Measurements from ENCODE around the gene DOCK2. TPM values are rescaled to one million over a fixed set of nuclear protein-coding genes. Genes with fewer than 3 reads are reported as not detected.

The DOCK2 gene
- total and polyA plus RNA-seq, 9 of the 15 experiments (the other 6 are each of a cell fraction or from before 2014, with no cell fraction given): 4.5 to 42.6 (median 20.5) TPM

DNA sequence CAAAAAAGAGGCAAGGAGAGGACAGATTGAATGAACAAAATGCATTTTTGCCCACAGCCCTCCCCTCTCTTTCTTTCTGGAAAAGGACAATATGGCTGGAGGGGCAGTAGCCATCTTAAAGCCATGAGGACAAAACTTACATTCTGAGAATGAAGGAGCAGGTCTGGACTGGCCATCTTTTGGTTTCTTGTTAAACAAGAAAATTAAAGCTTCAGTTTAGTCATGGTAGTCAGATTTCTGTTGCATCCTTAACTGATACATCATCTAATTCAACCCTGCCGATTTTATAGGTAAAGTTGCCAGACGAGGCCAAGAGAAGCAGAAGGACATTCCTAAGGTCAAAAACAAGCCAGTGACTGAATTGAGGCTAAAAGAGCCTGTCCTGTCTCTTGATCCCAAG lies 374.7 kb downstream of the DOCK2 start:
- Histone ChIP-seq H3K36me3 (ENCODE audit: control insufficient read depth, insufficient read depth, low read length) (no peaks in the 10 kb centered on the region), H3K79me2 (ENCODE audit: control insufficient read depth, insufficient read depth, low read length) (no peaks in the 10 kb centered on the region), H4K20me1 (replicated peaks; ENCODE audit: control insufficient read depth, insufficient read depth, low read length) (no peaks in the 10 kb centered on the region), H3K4me3 (no peak overlapping the region), H3K4me1 (replicated peaks in 1 of 2; ENCODE audit: control insufficient read depth in 2 of 2, insufficient read depth in 2 of 2, low read length in 2 of 2) (no peaks in the 10 kb centered on the region), H3K27ac (ENCODE audit: extremely low read depth, low read depth, low read length) (no peak overlapping the region), H3K9me1 (ENCODE audit: control insufficient read depth, insufficient read depth, low read length) (no peaks in the 10 kb centered on the region), H2AFZ (ENCODE audit: low read depth, low read length) (no peak overlapping the region), H3K4me2 (ENCODE audit: insufficient read depth, low read length) (no peak overlapping the region), H3K9me3 (replicated peaks; ENCODE audit: control insufficient read depth, insufficient read depth, low read depth, low read length) (no peaks in the 10 kb centered on the region), H3K9ac (ENCODE audit: insufficient read depth in 1 of 2, low read depth in 2 of 2, low read length in 2 of 2) (no peak overlapping the region), H3K27me3 (ENCODE audit: control insufficient read depth in 2 of 2, insufficient read depth in 2 of 2, low read length in 2 of 2) (no peaks in the 10 kb centered on the region)
- in situ Hi-C loops (cut with MboI) (no loop called here), intact Hi-C loops (cut with micrococcal nuclease) (no loop called here)
- TF ChIP-seq DEAF1 (CRISPR knock-in tag; IDR thresholded peaks at IDR 0.05): no peak
- no peak for TF ChIP-seq PHF20 (IDR thresholded peaks at IDR 0.05; ENCODE audit: partially characterized antibody)
- no peak for TF ChIP-seq MAFG (tag; conservative IDR thresholded peaks at IDR 0.05)
- TF ChIP-seq NFYB (IDR thresholded peaks at IDR 0.05; ENCODE audit: extremely low read depth, insufficient read length): no peak
- TF ChIP-seq GABPA (tag; conservative IDR thresholded peaks at IDR 0.05; ENCODE audit: low read depth): no peak
- TF ChIP-seq, protein P1, sequence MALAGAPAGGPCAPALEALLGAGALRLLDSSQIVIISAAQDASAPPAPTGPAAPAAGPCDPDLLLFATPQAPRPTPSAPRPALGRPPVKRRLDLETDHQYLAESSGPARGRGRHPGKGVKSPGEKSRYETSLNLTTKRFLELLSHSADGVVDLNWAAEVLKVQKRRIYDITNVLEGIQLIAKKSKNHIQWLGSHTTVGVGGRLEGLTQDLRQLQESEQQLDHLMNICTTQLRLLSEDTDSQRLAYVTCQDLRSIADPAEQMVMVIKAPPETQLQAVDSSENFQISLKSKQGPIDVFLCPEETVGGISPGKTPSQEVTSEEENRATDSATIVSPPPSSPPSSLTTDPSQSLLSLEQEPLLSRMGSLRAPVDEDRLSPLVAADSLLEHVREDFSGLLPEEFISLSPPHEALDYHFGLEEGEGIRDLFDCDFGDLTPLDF (CRISPR knock-in tag; IDR thresholded peaks at IDR 0.05): no peak
- no peak for TF ChIP-seq MYNN (IDR thresholded peaks at IDR 0.05)
- no peak for TF ChIP-seq MYNN (CRISPR knock-in tag; IDR thresholded peaks at IDR 0.05)
- TF ChIP-seq ZNF282 (CRISPR knock-in tag; IDR thresholded peaks at IDR 0.05): no peak
- no peak for TF ChIP-seq ZNF695 (CRISPR knock-in tag; IDR thresholded peaks at IDR 0.05)
- TF ChIP-seq ZNF140 (CRISPR knock-in tag; IDR thresholded peaks at IDR 0.05): no peak
- CTCF ChIA-PET (ENCODE audit: low intra/inter-chr PET ratio): no interaction called here
- WGBS (ENCODE audit: insufficient coverage, low coverage, missing lambda C conversion rate): 8% methylated on average over 2 of the region's 2 CpGs
- POLR2A ChIA-PET: no interaction called here
- DNase-seq (ENCODE audit: extremely low read depth in 1 of 4, low spot score in 3 of 4): no peak
- FAIRE-seq: no peak
- no peak for ATAC-seq
- BruUV-seq (replicated peaks): no TSS peak

All from K562 (cell line).